ENCODE data around the gene CDC42EP1.
A peak's percentile ranks its signal among the peaks of the same experiment; 100 is the strongest.
"Not testable (repeated sequence)": the region's sequence is repeated elsewhere in the genome, so short reads cannot be mapped to it uniquely, and the experiment has no call there.

Gene CDC42EP1

DNA sequence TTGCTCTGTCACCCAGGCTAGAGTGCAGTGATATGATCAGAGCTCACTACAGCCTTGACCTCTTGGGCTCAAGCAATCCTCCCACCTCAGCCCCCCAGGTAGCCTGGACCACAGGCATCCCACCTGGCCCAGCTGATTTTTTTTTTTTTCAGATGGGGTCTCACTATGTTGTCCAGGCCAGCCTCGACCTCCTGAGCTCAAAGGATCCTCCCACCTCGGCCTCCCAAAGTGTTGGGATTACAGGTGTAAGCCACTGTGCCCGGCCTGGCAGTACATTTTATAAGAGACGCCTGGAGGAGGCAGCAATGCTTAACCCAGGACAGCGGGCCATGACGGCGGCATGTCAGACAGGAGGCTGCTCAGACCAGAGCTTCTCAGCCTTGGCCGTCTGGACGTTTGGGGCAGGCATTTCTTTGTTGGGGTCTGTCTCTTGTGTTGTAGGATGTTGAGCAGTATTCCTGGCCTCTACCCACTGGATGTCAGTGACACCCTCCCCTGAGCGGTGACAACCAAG, 15.3 kb downstream of the CDC42EP1 start:
- peaks cover 0 to 2% of the 10 kb centered on the region in 2 donors for H3K36me3 ChIP-seq (ENCODE audit: control insufficient read depth in 2 of 2, insufficient read depth in 2 of 2, low read length in 2 of 2)
- no peak overlapping the region for H3K4me3 ChIP-seq (ENCODE audit: low read length in 2 of 2)
- no peaks in the 10 kb centered on the region for H3K9me3 ChIP-seq (ENCODE audit: control insufficient read depth in 2 of 2, low read length in 2 of 2)
- H3K27ac ChIP-seq (ENCODE audit: low read depth in 2 of 2, low read length in 2 of 2) = no peak overlapping the region
- no peaks in the 10 kb centered on the region for H3K27me3 ChIP-seq (ENCODE audit: control insufficient read depth in 2 of 2, insufficient read depth in 2 of 2, low read length in 2 of 2)
- peaks cover 12 to 17% of the 10 kb centered on the region in 2 donors for H3K4me1 ChIP-seq (ENCODE audit: control insufficient read depth in 2 of 2, insufficient read depth in 2 of 2, low read length in 2 of 2)
- H3K9ac ChIP-seq (ENCODE audit: low read depth in 1 of 2, low read length in 2 of 2) = no peak overlapping the region

GRCh38 chr22:37578002-37578401, 17.7 kb downstream of the CDC42EP1 start:
- Histone ChIP-seq H3K36me3 (ENCODE audit: control insufficient read depth in 2 of 2, insufficient read depth in 2 of 2, low read length in 2 of 2) (no peaks in the 10 kb centered on the region), H3K9me3 (ENCODE audit: control insufficient read depth in 2 of 2, low read length in 2 of 2) (no peaks in the 10 kb centered on the region), H3K4me3 (ENCODE audit: low read length in 2 of 2) (no peak overlapping the region), H3K4me1 (ENCODE audit: control insufficient read depth in 2 of 2, insufficient read depth in 2 of 2, low read length in 2 of 2) (peaks cover 22 to 27% of the 10 kb centered on the region in 2 donors), H3K27me3 (ENCODE audit: control insufficient read depth in 2 of 2, insufficient read depth in 2 of 2, low read length in 2 of 2) (no peaks in the 10 kb centered on the region), H3K27ac (ENCODE audit: low read depth in 2 of 2, low read length in 2 of 2) (no peak overlapping the region), H3K9ac (ENCODE audit: low read depth in 1 of 2, low read length in 2 of 2) (no peak overlapping the region)

- peak overlapping the region; percentile 84 to 93 for H3K27ac ChIP-seq (ENCODE audit: low read depth in 2 of 2, low read length in 2 of 2)
- peak overlapping the region in 1 of 2 donors; percentile 43 for H3K4me3 ChIP-seq (ENCODE audit: low read length in 2 of 2)
- no peaks in the 10 kb centered on the region for H3K27me3 ChIP-seq (ENCODE audit: control insufficient read depth in 2 of 2, insufficient read depth in 2 of 2, low read length in 2 of 2)
- H3K36me3 ChIP-seq (ENCODE audit: control insufficient read depth in 2 of 2, insufficient read depth in 2 of 2, low read length in 2 of 2) = no peaks in the 10 kb centered on the region
- H3K9me3 ChIP-seq (ENCODE audit: control insufficient read depth in 2 of 2, low read length in 2 of 2) = no peaks in the 10 kb centered on the region
- peak overlapping the region in 1 of 2 donors; percentile 51 for H3K9ac ChIP-seq (ENCODE audit: low read depth in 1 of 2, low read length in 2 of 2)
- H3K4me1 ChIP-seq (ENCODE audit: control insufficient read depth in 2 of 2, insufficient read depth in 2 of 2, low read length in 2 of 2) = peaks cover 24 to 27% of the 10 kb centered on the region in 2 donors
These were observed 21.2 kb downstream of the CDC42EP1 start for GRCh38 chr22:37581504-37581903.

GRCh38 chr22:37582526-37582925, 22.2 kb downstream of the CDC42EP1 start:
- Histone ChIP-seq H3K36me3 (ENCODE audit: control insufficient read depth in 2 of 2, insufficient read depth in 2 of 2, low read length in 2 of 2) (no peaks in the 10 kb centered on the region), H3K9ac (ENCODE audit: low read depth in 1 of 2, low read length in 2 of 2) (peak overlapping the region in 1 of 2 donors; percentile 23), H3K9me3 (ENCODE audit: control insufficient read depth in 2 of 2, low read length in 2 of 2) (no peaks in the 10 kb centered on the region), H3K27me3 (ENCODE audit: control insufficient read depth in 2 of 2, insufficient read depth in 2 of 2, low read length in 2 of 2) (no peaks in the 10 kb centered on the region), H3K4me1 (ENCODE audit: control insufficient read depth in 2 of 2, insufficient read depth in 2 of 2, low read length in 2 of 2) (peaks cover 24 to 30% of the 10 kb centered on the region in 2 donors), H3K27ac (ENCODE audit: low read depth in 2 of 2, low read length in 2 of 2) (peak overlapping the region; percentile 56 to 93), H3K4me3 (ENCODE audit: low read length in 2 of 2) (no peak overlapping the region)

GRCh38 chr22:37588546-37589215, 28.4 kb downstream of the CDC42EP1 start:
- H3K27ac ChIP-seq (ENCODE audit: low read depth in 2 of 2, low read length in 2 of 2) = peak overlapping the region; percentile 68 to 84
- H3K4me3 ChIP-seq (ENCODE audit: low read length in 2 of 2) = no peak overlapping the region
- peak overlapping the region in 1 of 2 donors; percentile 51 for H3K9ac ChIP-seq (ENCODE audit: low read depth in 1 of 2, low read length in 2 of 2)
- no peaks in the 10 kb centered on the region for H3K9me3 ChIP-seq (ENCODE audit: control insufficient read depth in 2 of 2, low read length in 2 of 2)
- H3K27me3 ChIP-seq (ENCODE audit: control insufficient read depth in 2 of 2, insufficient read depth in 2 of 2, low read length in 2 of 2) = no peaks in the 10 kb centered on the region
- peaks cover 17 to 27% of the 10 kb centered on the region in 2 donors for H3K4me1 ChIP-seq (ENCODE audit: control insufficient read depth in 2 of 2, insufficient read depth in 2 of 2, low read length in 2 of 2)
- no peaks in the 10 kb centered on the region for H3K36me3 ChIP-seq (ENCODE audit: control insufficient read depth in 2 of 2, insufficient read depth in 2 of 2, low read length in 2 of 2)

DNA sequence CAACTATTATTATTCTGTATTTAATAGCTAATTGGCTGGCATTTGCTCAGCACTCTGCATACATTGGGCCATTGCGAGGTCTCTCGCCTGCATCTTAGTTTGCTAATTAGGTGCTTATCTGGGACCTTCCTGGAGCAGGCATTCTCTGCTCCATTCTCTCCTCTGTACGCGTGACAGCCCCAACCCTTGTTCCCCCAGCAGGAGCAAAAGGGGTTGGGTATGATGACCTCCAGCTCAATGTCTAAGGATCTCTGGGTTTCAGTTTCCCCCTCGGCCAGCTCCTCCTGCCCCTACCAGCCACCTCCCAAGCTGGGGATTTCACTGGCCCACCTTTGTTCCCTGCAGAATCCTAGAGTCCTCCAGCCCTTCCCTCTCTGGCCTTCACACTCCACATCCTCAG, 29.4 kb downstream of the CDC42EP1 start:
- Histone ChIP-seq H3K9ac (ENCODE audit: low read depth in 1 of 2, low read length in 2 of 2) (peak overlapping the region in 1 of 2 donors; percentile 51), H3K27ac (ENCODE audit: low read depth in 2 of 2, low read length in 2 of 2) (peak overlapping the region in 1 of 2 donors; percentile 68)

GRCh38 chr22:37591081-37591480, 30.8 kb downstream of the CDC42EP1 start:
- H3K27me3 ChIP-seq (ENCODE audit: control insufficient read depth in 2 of 2, insufficient read depth in 2 of 2, low read length in 2 of 2); H3K27ac ChIP-seq (ENCODE audit: low read depth in 2 of 2, low read length in 2 of 2): not testable (repeated sequence)
- peaks cover 15 to 27% of the 10 kb centered on the region in 2 donors for H3K4me1 ChIP-seq (ENCODE audit: control insufficient read depth in 2 of 2, insufficient read depth in 2 of 2, low read length in 2 of 2)

More for the DNA sequence above, 29.4 kb downstream of the CDC42EP1 start:
- Histone ChIP-seq H3K36me3 (ENCODE audit: control insufficient read depth in 2 of 2, insufficient read depth in 2 of 2, low read length in 2 of 2) (no peaks in the 10 kb centered on the region), H3K9me3 (ENCODE audit: control insufficient read depth in 2 of 2, low read length in 2 of 2) (no peaks in the 10 kb centered on the region), H3K27me3 (ENCODE audit: control insufficient read depth in 2 of 2, insufficient read depth in 2 of 2, low read length in 2 of 2) (no peaks in the 10 kb centered on the region), H3K4me1 (ENCODE audit: control insufficient read depth in 2 of 2, insufficient read depth in 2 of 2, low read length in 2 of 2) (peaks cover 15 to 27% of the 10 kb centered on the region in 2 donors), H3K4me3 (ENCODE audit: low read length in 2 of 2) (no peak overlapping the region)

DNA sequence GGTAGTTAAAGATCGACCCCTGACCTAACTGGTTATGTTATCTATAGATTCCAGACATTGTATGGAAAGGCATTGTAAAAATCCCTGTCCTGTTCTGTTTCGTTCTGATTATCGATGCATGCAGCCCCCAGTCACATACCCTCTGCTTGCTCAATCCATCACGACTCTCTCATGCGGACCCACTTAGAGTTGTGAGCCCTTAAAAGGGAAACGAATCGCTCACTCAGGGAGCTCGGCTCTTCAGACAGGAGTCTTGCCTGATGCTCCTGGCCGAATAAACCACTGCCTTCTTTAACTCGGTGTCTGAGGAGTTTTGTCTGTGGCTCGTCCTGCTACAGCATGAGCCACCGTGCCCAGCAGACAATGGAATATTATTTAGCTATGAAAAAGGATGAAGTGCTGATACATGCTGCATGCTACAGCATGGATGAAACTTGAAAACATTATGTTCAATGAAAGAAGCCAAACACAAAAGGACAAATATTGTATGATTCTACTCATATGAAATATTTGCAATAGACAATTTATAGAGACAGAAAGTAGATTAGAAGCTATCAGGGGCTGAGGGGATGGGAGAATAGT, 31.6 kb downstream of the CDC42EP1 start:
- Histone ChIP-seq H3K4me1 (ENCODE audit: control insufficient read depth in 2 of 2, insufficient read depth in 2 of 2, low read length in 2 of 2) (peaks cover 15 to 24% of the 10 kb centered on the region in 2 donors), H3K9me3 (ENCODE audit: control insufficient read depth in 2 of 2, low read length in 2 of 2) (no peaks in the 10 kb centered on the region), H3K36me3 (ENCODE audit: control insufficient read depth in 2 of 2, insufficient read depth in 2 of 2, low read length in 2 of 2) (no peaks in the 10 kb centered on the region), H3K27ac (ENCODE audit: low read depth in 2 of 2, low read length in 2 of 2) (peak overlapping the region in 1 of 2 donors; percentile 48), H3K27me3 (ENCODE audit: control insufficient read depth in 2 of 2, insufficient read depth in 2 of 2, low read length in 2 of 2) (no peaks in the 10 kb centered on the region), H3K4me3 (ENCODE audit: low read length in 2 of 2) (peak overlapping the region in 1 of 2 donors; percentile 2), H3K9ac (ENCODE audit: low read depth in 1 of 2, low read length in 2 of 2) (no peak overlapping the region)

More at GRCh38 chr22:37591081-37591480, 30.8 kb downstream of the CDC42EP1 start:
- H3K4me3 ChIP-seq (ENCODE audit: low read length in 2 of 2); H3K36me3 ChIP-seq (ENCODE audit: control insufficient read depth in 2 of 2, insufficient read depth in 2 of 2, low read length in 2 of 2); H3K9me3 ChIP-seq (ENCODE audit: control insufficient read depth in 2 of 2, low read length in 2 of 2); H3K9ac ChIP-seq (ENCODE audit: low read depth in 1 of 2, low read length in 2 of 2): not testable (repeated sequence)

DNA sequence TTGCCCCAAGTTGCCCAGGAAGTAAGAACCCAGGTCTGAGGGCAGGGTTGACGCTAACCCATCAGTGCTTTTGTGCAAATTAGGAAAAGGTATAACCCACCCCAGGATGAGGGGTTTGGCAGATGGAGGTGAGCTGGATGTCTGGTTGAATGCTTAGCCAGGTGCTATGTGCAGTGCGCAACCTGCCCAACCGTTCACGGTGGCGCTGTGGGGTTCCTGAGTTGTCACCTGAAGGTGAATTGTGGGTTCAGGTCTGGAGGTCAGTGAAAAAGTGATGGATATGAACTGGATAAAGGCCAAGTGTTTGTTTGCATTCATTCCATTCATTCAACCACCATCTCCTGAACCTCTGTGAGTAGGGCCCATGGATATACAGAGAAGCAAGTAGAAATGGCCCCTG, 34.0 kb downstream of the CDC42EP1 start:
- no peaks in the 10 kb centered on the region for H3K36me3 ChIP-seq (ENCODE audit: control insufficient read depth in 2 of 2, insufficient read depth in 2 of 2, low read length in 2 of 2)
- no peak overlapping the region for H3K9ac ChIP-seq (ENCODE audit: low read depth in 1 of 2, low read length in 2 of 2)
- no peak overlapping the region for H3K4me3 ChIP-seq (ENCODE audit: low read length in 2 of 2)
- H3K9me3 ChIP-seq (ENCODE audit: control insufficient read depth in 2 of 2, low read length in 2 of 2) = no peaks in the 10 kb centered on the region
- peaks cover 6 to 8% of the 10 kb centered on the region in 2 donors for H3K4me1 ChIP-seq (ENCODE audit: control insufficient read depth in 2 of 2, insufficient read depth in 2 of 2, low read length in 2 of 2)
- H3K27me3 ChIP-seq (ENCODE audit: control insufficient read depth in 2 of 2, insufficient read depth in 2 of 2, low read length in 2 of 2) = no peaks in the 10 kb centered on the region
- H3K27ac ChIP-seq (ENCODE audit: low read depth in 2 of 2, low read length in 2 of 2) = no peak overlapping the region

DNA sequence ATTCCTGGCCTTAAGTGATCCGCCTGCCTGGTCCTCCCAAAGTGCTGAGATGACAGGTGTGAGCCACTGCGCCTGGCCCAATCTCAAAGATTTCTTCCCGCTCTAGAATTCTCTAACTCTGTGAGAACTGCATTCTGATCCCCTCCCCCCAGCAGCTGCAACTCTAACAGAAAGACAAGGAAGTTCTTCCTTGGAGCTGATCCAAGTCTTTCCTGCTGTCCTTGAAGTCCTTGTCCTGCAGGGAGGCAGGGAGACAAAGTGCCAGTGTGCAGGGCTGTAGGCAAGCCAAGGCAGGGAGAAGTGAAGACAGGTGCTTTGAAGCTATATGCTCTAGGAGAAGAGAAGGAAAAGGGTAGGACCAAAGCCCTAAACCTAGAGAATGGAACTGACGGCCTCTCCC, 38.9 kb downstream of the CDC42EP1 start:
- Histone ChIP-seq H3K27me3 (ENCODE audit: control insufficient read depth in 2 of 2, insufficient read depth in 2 of 2, low read length in 2 of 2) (no peaks in the 10 kb centered on the region), H3K27ac (ENCODE audit: low read depth in 2 of 2, low read length in 2 of 2) (peak overlapping the region; percentile 68), H3K9me3 (ENCODE audit: control insufficient read depth in 2 of 2, low read length in 2 of 2) (no peaks in the 10 kb centered on the region), H3K4me1 (ENCODE audit: control insufficient read depth in 2 of 2, insufficient read depth in 2 of 2, low read length in 2 of 2) (peaks cover 6 to 11% of the 10 kb centered on the region in 2 donors), H3K36me3 (ENCODE audit: control insufficient read depth in 2 of 2, insufficient read depth in 2 of 2, low read length in 2 of 2) (no peaks in the 10 kb centered on the region), H3K4me3 (ENCODE audit: low read length in 2 of 2) (peak overlapping the region in 1 of 2 donors; percentile 17), H3K9ac (ENCODE audit: low read depth in 1 of 2, low read length in 2 of 2) (no peak overlapping the region)

Measured in mucosa of rectum (tissue), 2 donors.